GM21367 (cell line): ENCODE results near the gene GLT8D2.

Experiments used
- ATAC-seq: cut with Tn5 transposase; IDR thresholded peaks from one replicate; pipeline ENCODE4 v1.9.1; 2021; ENCODE audit not compliant: unreplicated experiment

Gene GLT8D2

GRCh38 chr12:104049903-104050356 is at the start of gene GLT8D2:
TSS of gene GLT8D2 (minus strand) at chr12:104050187. CDS start at chr12:104019648, 30,539 bp downstream.
- no peak for ATAC-seq

GRCh38 chr12:104097954-104098353 is 48.0 kb upstream of the GLT8D2 start:
- no peak for ATAC-seq

DNA sequence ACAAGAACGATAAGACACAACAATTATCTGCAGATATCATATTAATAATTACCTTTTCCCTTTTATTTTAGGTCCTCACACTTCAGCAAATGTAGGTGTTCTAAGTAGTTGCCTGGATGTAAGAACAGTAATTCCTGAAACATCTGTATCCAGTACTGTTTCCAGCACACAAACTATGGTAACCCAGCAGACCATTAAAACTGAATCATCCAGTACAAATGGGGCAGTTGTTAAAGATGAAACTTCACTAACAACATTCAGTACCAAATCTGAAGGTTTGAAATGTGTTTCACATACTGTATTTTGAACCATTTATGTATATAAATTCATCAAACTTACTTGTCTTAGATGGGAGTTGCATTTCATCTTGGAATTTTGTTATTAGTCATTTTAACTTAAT is 45.3 kb upstream of the GLT8D2 start:
- no peak for ATAC-seq

GRCh38 chr12:104094284-104094683 is 44.3 kb upstream of the GLT8D2 start:
- ATAC-seq: no peak

GRCh38 chr12:104091136-104091535 is 41.1 kb upstream of the GLT8D2 start:
- no peak for ATAC-seq

GRCh38 chr12:104090685-104091084 is 40.7 kb upstream of the GLT8D2 start:
- no peak for ATAC-seq

DNA sequence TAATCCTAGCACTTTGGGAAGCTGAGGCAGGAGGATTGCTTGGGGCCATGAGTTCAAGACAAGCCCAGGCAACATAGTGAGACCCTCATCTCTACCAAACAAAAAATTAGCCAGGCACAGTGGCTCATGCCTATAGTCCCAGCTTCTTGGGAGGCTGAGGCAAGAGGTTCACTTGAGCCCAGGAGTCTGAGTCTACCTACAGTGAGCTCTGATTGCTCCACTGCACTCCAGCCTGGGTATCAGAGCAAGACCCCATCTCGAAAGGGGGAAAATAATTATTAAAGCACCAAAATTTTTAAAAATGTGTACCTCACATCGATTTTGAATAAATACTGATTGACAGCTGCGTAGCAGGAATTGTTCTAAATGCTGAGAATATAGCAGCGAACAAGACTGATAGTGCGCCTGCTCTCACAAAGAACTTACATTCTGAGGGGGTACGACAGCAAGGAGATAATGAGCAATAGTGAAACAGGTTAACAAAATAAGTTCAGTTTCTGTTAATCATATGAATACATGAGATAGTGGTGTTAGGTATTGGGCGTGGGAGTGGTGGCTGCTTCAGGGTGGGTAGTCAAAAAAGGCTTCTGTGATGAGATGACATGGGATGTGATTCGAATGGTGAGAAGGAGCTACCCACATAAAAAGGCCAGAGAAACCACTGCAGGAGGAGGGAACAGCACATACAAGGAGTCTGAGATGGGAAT is 33.9 kb upstream of the GLT8D2 start:
- no peak for ATAC-seq

DNA sequence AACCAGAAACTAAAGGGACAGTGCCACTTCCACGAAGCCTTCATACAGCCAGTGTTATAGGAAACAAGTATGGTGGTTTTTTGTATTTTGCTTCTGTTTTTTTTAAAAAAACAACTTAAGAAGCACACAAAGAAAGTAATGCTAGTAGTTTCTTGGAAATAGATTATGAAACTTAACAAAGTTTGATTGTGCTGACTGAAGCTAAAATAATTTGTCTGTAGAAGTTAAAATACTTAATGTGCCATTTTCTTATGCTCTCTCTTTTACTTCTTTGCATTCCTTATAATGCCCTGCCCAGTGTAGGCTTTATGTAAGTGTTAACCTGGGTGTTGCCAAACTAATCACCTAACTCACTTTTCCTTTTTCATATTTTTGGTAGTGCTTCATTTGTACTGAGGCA is 30.8 kb upstream of the GLT8D2 start:
- no peak for ATAC-seq

- no peak for ATAC-seq
Measured at GRCh38 chr12:104079024-104079423, 29.0 kb upstream of the GLT8D2 start.

- ATAC-seq: no peak
Measured at GRCh38 chr12:104073699-104074098, 23.7 kb upstream of the GLT8D2 start.

DNA sequence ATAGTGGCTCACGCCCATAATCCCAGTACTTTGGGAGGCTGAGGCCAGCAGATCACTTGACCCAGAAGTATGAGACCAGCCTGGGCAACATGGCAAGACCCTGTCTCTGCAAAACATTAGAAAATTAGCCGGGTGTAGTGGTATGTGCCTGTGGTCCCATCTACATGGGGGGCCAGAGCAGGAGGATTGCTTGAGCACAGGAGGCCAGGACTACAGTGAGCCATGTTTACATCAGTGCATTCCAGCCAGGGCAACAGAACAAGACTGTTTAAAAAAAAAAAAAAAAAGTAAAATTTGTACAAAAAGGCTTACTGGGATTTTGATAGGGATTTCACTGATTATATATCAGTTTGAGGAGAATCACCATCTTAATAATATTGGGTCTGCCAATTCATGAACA is 22.1 kb upstream of the GLT8D2 start:
- no peak for ATAC-seq

GRCh38 chr12:104064842-104065427 is 14.9 kb upstream of the GLT8D2 start:
- no peak for ATAC-seq

DNA sequence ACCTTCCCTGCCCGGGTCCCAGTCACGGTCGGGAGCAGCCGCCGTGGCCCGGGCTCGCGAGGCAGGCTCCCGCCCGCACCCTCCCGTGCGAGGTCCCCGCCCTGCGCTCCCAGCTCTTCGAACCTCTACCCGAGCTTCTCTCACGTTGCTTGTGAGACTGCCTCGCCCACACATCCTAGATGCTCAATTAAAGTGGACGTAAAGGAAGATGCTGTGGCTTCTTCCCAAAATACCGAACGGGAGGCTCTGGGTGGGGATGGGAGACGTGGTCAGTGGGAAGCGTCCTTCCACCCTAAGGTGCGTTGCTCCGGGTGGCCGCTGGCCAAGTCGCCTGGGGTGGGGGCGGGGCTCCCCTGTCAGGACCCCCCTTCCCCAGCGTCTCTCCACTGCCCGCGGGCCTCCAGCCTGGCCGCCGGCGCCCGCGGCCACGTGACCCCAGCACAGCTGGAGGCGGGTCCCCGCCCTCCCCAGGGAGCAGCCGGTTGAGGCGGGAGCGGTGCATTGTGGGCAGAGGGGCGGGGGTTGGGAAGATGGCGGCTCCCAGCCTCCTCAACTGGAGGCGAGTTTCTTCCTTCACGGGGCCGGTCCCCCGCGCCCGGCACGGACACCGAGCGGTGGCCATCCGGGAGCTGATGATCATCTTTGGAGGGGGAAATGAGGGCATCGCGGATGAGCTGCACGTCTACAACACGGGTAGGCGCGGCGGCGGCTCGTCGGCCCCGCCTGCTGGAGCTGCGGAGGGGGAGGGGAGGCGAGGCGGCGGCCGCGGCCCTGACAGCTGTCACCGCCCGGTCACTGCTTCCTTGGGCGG is 14.2 kb upstream of the GLT8D2 start, which contains the start of gene HCFC2:
Gene HCFC2, plus strand, starts transcription at position 501 of the 811 bp plus-strand sequence. Its CDS starts 30 bp downstream, at position 531.
- peak; percentile 81 for ATAC-seq

DNA sequence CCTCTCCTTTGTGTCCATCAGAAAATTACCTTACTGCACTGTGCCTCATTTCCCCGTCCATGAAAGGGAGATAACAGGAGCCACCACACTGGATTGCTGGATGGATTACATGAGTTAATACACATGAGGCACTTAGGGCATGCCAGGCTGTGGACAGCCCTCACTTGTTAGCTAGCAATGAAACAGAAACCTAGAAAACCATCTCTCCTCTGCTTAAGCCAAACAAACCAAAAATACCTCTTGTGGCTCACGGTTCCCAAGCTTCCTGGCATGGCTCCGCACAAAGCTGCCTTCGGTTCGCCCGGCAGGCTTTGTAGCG is 13.7 kb upstream of the GLT8D2 start:
- ATAC-seq: peak; percentile 10

DNA sequence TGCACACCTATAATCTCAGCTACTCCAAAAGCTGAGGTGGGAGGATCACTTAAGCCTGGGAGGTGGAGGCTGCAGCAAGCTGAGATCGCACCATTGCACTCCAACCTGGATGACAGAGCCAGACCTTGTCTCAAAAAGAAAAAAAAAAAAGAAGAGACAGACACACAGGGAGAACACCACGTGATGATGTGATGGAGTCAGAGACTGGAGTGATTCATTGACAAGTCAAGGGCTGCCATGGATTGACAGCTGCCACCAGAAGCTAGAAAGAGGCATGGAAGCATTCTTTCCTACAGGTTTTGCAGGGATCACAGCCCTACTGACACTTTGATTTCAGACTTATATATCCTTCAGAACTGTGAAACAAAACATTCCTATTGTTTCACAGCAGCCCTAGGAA is 10.8 kb upstream of the GLT8D2 start:
- no peak for ATAC-seq

DNA sequence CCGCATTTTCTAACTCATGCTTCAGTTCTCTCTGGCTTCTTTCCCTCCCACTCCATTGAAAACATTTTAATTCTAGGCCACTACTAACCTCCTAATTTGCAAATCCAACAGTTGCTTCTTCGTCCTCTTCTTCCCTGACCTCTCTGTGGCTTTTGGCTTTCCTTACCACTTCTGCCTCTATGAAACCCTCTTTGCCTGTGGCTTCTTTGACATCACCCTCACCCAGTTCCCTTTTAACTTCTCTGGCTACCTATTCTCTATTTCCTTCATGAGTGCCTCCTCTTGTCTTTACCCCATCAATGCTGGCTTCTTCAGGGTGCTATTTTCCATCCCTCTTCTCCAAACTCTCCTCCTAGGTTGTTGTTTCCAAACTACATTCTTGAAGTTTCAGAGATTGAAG is 10.0 kb upstream of the GLT8D2 start:
- no peak for ATAC-seq

GRCh38 chr12:104058802-104059201 is 8.8 kb upstream of the GLT8D2 start:
- ATAC-seq: no peak

- ATAC-seq: no peak
Measured at GRCh38 chr12:104057771-104058197, 7.8 kb upstream of the GLT8D2 start.

GRCh38 chr12:104056419-104056972 is 6.5 kb upstream of the GLT8D2 start:
- ATAC-seq: no peak

DNA sequence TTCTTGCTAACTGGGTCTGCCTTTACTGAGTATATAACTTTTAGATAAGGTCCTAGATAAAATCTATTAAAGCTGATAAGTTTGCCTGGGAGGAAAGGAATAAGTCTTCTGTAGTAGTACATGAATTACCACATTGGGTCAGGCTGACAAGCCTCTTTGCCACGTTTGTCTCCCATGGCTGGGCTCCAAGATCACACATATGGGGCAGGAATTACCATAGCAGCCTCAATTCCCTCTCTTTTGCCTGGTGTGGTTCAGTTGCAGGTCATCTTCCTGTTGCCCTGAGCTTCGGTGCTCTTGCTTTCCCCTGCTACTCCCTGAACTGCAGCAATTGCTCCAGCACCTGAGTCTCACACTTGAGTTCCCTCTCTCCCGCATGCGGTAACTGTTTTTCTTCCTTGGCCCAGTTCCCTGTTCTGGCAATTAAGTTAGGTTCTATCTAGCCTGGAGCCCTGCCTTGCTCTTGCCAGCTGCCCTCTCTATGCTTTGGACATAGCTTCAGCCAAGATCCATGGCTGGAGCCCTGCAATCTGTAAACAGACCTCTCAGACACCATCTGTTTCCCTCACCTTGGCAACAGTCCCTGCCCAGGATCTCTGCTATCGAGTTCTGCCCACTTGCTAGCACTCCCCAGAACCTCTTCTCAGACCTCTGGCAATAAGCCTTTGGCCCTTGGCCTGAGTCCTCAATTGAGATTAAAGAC is 5.8 kb upstream of the GLT8D2 start:
- no peak for ATAC-seq
